ENCODE data around the gene BCKDHB.
A peak's percentile ranks its signal among the peaks of the same experiment; 100 is the strongest.
"Not testable (repeated sequence)": the region's sequence is repeated elsewhere in the genome, so short reads cannot be mapped to it uniquely, and the experiment has no call there.

BCKDHB gene

DNA sequence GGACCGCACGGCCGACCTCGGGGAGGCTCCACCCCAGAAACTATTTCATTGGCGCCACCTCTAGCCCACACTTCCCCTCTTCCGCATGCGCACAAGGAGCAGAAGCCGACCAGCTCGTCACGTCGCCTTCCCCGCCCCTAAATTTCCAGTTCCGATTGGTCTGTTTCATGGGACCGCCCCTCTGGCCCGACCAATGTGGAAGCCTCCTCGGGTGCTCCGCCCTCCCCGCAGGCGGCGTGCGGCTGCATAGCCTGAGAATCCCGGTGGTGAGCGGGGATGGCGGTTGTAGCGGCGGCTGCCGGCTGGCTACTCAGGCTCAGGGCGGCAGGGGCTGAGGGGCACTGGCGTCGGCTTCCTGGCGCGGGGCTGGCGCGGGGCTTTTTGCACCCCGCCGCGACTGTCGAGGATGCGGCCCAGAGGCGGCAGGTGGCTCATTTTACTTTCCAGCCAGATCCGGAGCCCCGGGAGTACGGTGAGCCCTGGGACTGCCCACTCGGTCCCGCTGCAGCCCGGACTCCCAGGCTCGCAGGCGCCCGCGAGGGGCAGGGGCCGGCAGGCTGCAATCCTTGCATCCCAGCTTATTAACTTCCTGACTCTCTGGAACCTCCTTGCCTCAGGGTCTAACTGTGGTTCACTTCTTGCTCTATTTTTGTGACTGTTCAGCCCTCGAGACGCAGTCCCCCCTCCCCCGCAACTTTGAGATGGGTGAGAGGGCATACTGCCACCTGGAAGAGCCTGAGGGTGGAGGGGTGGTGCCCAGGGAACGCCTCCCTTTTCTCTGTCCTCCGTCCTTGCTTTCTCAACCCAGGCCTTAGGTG, at the start of gene BCKDHB:
Gene BCKDHB (plus strand): TSS at position 254 of the 818 bp plus-strand sequence. CDS start 23 bp downstream, at position 277.
- DNase-seq: peak; percentile 96

DNA sequence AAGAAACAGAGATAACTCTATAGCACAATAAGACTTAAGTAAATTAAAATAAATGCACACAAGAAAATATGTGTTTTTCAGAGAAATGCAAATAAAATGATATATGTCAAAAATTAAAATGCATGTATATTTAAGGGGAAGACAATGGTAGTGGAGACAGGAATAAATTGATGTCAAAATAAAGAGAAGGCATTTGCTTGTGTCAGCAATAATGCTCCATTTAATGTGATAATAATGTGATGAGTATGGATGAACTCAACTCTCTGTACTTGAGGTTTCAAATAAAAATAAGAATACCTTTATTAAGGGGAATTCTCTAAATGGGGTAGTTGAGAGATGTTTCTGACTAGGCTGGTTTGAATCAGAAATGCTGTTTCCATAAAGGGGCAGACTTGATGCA, 45.7 kb upstream of the BCKDHB start:
- no peak for DNase-seq

DNA sequence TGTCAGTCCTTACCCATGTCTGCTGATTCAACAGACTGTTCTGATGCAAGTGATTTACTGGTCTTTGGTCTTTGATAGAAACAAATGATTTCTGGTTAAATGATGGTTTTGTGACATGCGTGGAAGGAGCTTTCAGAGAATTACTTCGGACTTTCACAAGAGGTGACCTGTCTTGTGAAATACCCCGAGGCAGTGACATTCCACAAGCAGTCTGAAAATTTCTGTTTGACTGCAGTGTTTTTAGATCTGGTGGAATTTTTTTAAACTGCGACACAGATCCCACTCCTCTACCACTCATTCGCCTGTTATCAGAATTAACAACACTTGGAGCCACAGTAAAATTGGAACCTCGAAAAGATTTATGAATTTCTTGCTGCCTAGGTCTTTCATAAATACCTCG, 38.3 kb upstream of the BCKDHB start:
- not testable (repeated sequence) for DNase-seq

DNA sequence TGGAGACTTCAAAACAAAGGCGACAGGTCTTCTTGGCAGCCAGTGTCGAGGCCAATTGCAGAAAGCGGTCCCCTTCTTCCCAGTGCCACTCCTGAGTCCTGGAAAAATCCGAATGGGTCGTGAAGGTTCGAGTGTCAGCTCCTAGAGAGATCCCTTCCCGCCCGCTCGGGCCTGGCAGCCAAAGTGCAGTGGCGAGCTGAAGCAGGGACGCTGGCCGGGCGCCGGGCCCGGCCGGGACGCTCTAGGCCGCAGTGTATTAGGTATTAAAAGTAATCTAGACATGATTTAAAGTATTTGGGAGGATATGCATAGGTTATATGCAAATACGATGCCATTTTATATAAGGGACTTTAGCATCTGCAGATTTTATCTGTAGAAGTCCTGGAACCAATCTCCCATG, 36.0 kb upstream of the BCKDHB start:
- not testable (repeated sequence) for DNase-seq

DNA sequence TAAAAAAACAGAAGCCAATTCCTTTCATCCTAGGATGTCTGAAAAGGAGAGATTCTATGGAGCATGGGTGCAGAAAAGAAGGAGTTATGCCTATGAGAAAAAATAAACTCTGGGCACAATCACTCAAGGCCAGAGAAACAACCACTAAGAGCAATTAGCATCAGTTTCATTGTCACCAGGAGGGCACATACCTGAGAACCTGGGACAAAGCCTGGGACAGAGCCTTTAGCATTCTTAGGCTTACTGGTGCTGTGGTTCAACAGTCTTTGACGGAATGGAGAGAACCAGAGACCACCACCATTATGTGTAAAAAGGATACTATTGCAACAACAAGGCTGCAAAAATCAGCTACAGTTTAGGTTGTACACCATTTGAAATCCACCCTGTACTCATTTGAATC, 29.4 kb upstream of the BCKDHB start:
- no peak for DNase-seq

DNA sequence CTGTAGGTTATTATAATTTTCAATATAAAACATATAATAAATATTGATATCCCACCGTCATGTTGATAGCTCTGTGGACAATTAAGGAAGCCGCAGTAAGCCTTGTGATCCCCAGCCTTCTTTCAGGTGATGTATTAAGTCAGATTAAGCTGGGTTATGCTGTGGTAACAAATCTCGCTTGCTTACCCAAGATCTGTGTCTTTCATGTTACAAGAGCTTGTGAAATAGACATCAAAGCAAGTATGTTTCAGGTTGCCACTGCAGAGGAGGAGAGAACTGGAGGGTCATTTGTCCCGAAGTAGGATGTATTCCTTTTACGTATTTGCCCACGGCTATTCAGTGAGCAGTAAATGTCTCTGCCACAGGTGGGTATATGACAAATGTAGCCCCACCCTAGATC, 17.8 kb upstream of the BCKDHB start:
- DNase-seq: no peak

DNA sequence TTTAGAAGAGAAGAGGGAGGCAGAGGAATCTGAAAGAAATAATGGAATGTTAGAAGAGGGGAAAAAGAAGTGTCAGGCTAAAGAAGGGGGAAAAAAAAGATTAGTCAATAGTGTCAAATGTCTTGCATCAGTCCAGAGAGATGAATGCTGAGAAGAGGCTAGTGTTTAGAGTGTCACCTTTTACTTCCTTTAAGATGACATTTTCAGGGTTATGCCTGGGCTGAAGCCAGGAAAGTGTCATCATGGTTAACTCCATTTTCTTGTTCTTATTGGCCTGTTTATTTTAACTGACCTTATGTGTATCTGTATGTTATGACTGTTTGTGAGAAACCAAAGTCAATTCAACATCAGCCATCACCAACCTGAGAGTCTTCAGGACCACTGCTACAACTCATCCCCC, 15.0 kb upstream of the BCKDHB start:
- no peak for DNase-seq

DNA sequence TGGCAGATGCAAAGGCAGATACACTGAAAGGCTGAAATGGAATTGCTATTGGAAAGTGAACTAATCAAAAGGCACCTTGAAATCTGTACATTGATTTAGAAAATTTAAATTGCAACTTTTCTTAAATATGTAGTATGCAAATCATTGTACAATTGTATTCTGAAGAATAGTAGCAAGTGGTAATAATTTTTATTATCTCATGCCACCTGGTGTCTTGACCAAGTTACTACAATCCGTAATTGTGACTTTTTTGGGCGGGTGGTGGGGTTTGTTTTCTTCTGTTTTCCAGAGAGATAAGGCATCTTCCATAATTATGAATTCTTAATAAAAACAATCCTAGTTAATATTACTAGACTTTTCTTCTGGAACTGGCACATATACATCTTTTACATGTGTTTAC, 12.5 kb upstream of the BCKDHB start:
- no peak for DNase-seq

DNA sequence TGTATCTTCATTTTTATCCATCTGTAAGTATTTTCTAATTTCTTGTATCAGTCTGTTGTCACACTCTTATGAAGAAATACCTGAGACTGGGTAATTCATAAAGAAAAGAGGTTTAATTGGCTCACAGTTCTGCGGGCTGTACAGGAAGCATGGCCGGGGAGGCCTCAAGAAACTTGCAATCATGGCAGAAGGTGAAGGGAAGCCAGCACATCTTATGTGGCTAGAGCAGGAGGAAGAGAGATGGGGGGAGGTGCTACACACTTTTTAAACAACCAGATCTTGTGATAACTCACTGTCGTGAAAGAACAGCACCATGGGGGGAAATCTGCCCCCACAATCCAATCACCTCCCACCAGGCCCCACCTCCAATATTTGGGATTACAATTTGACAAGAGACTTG, 10.9 kb upstream of the BCKDHB start:
- DNase-seq: no peak

DNA sequence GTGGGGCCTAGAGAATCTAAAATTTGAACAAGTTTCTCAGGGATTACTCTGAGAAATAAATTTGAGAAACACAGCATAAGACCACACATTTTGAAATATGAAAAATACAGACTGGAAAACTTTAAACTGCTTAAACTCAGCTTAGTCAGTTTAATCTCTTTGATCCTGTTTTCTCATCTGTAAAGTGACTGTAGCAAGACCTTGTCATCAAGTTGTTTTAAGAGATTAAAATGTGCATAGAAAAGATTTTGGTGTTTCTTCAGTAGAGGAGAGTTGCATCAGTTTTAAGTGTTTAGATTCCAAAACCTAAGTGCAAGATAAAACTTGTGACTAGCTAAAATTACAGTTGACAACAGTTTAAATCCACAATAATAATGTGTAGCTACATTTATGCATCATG, 8.1 kb upstream of the BCKDHB start:
- DNase-seq: no peak

DNA sequence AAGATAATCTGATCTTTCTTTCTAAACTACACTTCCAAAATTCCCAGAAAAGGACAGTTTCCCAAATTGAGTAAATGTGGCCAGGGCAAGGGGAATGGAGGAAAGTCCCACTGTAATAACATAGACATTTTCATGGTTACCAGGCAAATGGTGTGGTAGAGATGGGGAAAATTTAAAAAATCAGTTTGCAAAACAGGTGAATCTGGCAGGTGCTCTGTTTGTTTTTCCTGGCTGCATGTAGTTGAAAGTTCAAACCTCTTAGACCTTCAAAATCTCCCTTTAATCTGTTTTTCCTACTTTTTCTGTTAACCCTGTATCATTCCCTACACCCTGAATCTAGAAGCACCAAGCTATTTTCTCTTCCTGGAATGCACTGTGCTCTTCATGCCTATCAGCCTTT, 2.0 kb upstream of the BCKDHB start:
- no peak for DNase-seq

DNA sequence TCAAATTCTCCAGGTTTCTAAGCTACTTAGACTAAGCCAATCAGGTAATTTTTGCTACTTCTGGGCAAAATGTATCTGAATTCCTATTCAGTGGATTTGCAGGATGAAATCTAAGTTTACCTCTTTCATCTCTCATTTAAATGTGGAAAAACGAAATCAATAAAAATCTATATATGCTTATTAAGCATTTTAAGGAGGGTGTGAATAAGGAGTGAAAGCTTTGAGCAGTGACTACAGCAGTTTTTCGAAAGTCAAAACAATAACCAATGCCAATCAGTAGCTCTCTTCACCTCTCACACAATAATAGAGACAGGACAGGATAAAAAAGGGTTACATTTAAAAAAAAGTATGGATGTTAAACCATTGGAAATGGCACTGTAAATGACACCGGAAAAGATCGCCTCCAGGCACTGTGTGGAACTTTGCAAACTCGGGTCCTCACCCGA, 476 bp upstream of the BCKDHB start:
- no peak for DNase-seq

DNA sequence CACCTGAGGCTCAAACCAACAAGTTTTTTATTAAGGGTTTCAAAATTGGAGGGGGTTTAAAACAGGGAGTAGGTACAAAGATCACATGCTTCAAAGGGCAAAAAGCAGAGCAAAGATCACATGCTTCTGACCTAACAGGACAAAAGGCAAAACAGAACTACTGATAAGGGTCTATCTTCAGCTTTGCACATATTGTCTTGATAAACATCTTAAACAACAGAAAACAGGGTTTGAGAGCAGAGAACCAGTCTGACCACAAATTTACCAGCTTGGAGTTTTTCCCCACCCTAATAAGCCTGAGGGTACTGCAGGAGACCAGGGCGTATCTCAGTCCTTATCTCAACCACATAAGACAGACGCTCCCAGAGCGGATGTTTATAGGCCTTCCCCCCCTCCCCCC, 16.1 kb downstream of the BCKDHB start:
- not testable (repeated sequence) for DNase-seq

DNA sequence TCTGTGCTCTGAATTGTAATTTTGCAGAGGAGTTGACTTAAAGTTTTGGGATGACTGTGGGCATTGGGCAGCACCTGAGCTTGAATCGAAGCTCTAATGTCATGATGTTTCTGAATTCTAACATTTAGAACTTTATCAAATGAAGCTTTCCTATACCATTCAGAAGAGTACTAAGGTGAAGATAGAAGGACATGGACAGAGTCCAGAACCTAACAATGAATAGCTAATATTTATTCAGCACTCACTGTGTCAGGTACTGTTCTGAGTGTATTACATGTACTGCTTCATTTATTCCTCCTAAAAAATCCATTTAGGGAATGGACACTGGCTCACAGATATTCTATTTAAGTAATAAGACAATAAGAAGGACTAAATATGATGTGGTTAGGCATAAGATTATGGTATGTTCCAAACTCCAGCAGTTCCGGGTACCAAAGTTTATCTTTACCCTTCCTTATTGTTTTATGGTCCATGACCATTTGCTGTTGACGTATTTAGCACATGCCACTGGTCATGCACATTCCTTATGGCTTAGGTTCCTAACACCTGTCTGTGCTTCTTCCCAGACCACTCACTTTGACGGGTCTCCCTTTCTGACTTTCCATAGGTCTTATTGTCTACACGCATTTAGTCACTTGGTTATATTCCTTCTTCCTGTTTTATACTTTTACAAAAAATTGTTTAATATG, 20.3 kb downstream of the BCKDHB start:
- DNase-seq: no peak

DNA sequence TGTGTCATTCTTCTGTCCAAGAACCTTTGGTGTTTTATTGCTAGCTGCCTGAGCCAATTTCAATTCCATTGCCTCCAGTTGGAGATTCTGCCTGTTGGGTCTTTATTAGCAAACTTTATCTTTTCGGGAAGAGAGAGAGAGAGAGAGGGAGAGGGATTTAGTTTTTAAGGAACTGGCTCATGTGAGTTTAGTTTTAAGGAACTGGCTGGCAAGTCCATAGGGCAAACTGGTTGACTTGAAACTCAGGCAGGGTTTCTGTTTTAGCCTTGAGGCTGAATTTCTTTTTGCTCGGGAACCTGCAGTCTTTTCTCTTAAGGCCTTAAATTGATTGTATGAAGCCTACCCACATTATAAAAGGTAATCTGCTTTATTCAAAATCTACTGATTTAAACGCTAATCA, 23.0 kb downstream of the BCKDHB start:
- DNase-seq: no peak

DNA sequence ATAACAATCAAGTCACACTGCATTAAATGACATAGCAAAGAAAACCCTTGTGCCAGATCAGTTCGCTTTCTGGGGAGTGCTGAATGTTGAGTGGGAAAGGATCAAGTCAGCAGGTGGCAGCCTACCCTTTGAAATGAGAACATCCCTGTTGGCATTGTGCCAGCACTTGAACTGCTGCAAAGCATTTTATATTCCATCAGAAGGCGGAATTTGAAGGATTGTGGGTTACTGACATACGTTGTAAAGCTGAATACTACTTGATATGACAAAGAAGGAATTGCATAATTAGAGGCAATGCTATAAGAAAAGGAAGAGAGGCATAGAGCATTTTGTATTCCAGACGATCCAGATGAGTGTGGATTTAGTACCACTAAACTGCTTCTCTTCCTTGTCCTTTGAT, 26.5 kb downstream of the BCKDHB start:
- DNase-seq: peak; percentile 8

DNA sequence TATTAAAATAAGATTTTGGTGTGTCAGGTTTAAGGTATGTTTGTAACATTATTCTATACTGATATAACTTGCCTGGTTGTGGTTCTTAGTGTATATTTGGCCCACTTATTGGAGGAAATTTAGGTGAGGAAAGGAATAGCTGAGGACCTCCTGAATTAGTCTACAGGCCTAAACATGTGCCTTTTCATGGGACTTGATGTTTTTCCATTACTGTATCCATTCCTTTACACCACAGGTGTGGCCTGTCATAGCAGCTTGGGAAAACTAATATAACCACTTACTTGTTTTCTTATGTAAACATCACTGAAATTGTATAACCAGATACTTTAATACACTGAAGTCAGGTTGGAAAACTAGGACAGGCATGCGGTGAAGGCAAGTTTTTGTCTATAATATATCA, 27.6 kb downstream of the BCKDHB start:
- DNase-seq: no peak

DNA sequence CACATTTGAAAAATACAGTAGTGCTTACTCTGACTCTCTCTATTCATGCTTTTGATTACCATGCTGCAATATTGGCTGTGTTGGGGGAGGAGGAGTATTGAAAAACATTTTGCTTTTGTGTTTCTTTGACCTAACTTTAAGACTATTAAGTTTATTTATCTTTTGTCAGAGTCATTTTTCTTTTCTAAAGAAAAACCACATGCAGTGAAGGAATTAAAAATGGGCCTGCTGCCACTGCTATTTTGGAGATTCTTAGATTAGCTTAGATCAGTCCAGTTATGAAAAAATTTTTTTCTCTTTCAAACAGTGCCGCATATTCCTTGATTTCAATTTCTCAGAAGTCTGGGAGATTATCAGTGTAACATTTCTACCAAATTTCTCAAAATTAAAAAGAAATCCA, 36.1 kb downstream of the BCKDHB start:
- DNase-seq: no peak

DNA sequence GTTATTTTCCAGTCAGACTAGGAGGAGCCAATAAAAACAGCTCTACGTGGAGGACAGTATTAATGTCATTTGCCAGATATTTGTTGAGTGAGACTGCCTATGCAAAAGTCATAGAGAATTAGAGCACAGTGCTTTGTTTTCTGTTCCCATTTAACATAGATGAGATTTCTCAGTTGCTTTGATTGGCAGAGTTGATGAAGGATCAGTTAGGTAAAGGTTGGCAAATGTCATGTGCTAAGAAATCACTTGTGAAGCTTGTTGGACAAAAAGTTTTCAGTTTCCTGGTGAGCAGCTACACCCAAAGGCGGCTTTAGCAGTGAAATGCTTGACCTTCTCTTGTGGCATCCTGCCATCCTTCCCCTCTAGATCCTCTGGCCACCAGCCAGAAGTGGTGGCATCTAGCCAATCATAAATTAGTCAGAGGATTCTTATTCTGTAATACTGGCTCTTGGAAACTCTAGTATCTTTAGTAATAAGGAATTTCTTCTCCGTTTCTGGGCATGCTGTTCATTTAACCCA, 37.0 kb downstream of the BCKDHB start:
- DNase-seq: no peak

DNA sequence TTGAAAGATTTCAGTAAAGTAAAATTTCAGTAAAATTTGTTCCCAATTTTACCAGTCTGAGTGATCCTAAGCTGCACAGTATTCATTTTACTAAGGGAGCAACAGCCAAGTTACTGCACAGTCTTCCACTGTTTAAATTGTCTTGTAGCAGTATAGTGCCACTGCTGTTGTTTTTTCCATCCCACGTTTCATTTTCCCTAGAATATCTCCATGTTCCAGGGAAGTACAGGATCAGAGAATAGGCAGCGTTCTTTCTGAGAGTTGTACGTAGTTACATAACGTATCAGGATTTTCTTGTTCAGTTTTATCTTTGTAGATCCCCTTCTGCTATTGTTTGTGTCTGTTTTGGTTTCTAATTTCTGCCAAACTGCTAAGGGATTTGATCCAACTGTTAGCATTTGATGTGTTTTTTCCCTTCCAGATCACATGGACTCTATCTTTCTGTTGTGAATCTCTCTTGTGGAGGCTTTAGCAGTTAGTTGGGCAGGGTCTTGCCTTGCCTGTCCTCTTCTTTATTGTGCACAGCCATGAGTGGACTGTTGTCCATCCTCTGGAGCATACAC, 38.4 kb downstream of the BCKDHB start:
- no peak for DNase-seq

DNA sequence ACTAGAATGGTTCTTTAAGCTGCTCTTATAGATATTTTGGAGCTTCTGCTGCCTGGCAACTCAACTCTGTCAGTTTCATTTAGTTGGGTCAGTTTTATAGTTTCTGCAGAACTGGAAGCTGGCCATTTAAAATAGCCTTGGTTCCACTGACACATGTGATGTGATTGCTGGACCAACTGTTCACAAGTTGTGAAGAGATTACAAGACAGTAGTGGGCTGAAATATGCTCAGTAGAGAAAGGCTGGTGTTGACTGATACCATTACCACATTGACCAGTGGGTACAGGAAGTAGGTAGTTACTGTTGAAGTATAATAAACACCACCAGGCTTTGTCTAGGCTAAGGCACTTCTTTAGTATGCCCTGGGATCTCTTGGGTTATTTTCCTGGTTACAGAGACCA, 39.0 kb downstream of the BCKDHB start:
- DNase-seq: no peak

DNA sequence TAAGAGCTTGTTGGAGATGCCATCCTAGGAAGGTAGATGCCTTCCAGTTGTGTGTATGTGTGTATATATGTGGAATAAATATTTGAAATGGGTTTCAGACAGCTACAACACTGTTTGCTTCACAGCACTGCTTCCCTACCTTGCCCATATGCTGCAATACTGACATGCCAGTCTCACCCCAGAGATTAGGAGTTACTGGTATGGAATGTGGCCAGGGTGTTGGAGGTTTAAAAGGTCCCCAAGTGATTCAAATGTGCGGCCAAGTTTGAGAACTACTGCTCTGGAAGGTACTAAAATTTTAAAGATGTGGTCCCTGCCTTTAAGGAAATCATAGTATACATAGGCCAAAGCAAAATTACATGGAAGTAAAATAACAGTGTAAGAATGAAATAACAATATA, 39.5 kb downstream of the BCKDHB start:
- no peak for DNase-seq

DNA sequence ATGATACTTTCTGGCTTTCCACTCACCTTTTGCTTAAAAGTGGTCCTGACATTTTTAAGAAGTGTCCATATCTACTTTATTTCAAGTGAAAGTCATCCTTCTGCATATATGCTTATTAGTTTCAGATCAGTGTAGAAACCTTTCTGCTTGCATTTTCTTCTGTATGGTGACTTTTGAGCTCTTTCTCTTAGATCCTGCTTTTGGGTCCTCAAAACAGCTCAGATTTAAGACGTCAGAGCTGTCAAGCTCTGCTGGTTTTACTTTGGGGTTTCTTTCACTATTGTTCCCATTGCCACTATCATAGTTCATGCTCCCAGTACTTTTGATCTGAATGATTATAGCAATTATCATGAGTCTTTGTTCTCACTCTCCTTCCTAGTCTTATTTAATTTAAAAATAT, 41.7 kb downstream of the BCKDHB start:
- no peak for DNase-seq

DNA sequence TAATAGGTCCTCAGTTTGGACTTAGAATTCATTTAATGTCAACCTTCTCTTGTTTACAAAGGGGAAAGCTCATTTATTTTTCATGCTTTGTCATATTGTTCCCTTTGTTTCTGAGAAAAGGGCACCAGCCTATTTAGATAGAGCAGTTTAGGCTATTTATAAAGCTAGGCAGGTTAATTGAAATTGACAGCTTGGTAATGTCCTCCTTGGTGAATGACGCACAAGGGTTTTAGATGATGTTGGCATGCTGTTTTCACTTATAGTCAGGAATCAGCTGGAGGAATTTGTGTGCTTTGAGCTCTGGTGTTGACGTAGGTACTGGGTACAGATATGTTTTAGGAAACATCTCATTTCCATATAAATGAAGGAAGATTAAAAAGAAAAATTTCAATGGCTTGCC, 45.2 kb downstream of the BCKDHB start:
- no peak for DNase-seq
